Liver (tissue), 9 donors: ENCODE measurements around the gene EAF1. TPM values are rescaled to one million over a fixed set of nuclear protein-coding genes. Genes with fewer than 3 reads are reported as not detected.

Experiments used
- DNase-seq: peaks from one replicate; pipeline ENCODE4 v3.0.0-alpha.2; 2017; ENCODE audit warnings: low spot score
- H3K27ac ChIP-seq, 2 donors: one replicate each; pipeline ENCODE4 v1.7.0; 2013; ENCODE audit warnings: inconsistent platforms in 2 of 2, low read length in 2 of 2, control low read depth in 1 of 2, low read depth in 1 of 2, mild to moderate bottlenecking in 1 of 2
- H3K27me3 ChIP-seq, 4 donors: one replicate each; pipeline versions ENCODE4 v1.6.1 to v1.7.0; 2013; ENCODE audit warnings: low read length in 3 of 4, inconsistent platforms in 1 of 4, mild to moderate bottlenecking in 1 of 4, moderate library complexity in 1 of 4; ENCODE audit not compliant: control insufficient read depth in 4 of 4, insufficient read depth in 4 of 4
- H3K36me3 ChIP-seq, 4 donors: one replicate each; pipeline versions ENCODE4 v1.6.1 to v1.7.0; 2013; ENCODE audit warnings: low read length in 3 of 4, mild to moderate bottlenecking in 3 of 4, low read depth in 1 of 4, moderate library complexity in 1 of 4; ENCODE audit not compliant: control insufficient read depth in 4 of 4, insufficient read depth in 3 of 4
- H3K4me1 ChIP-seq, 4 donors: one replicate each; pipeline versions ENCODE4 v1.6.1 to v1.7.0; 2013; ENCODE audit warnings: low read length in 3 of 4, mild to moderate bottlenecking in 3 of 4, moderate library complexity in 1 of 4; ENCODE audit not compliant: control insufficient read depth in 4 of 4, insufficient read depth in 4 of 4
- H3K4me3 ChIP-seq, 3 donors: one replicate each; pipeline versions ENCODE4 v1.6.1 to v1.7.0; 2013; ENCODE audit warnings: low read length in 3 of 3, control low read depth in 1 of 3, low read depth in 1 of 3, mild to moderate bottlenecking in 1 of 3
- H3K9ac ChIP-seq, 2 donors: one replicate each; pipeline ENCODE4 v1.7.0; 2013; ENCODE audit warnings: low read length in 2 of 2, mild to moderate bottlenecking in 2 of 2, moderate library complexity in 2 of 2, control low read depth in 1 of 2, low read depth in 1 of 2
- H3K9me3 ChIP-seq, 4 donors: one replicate each; pipeline versions ENCODE4 v1.6.1 to v1.7.0; 2013; ENCODE audit warnings: low read length in 3 of 4; ENCODE audit not compliant: control insufficient read depth in 4 of 4
- CTCF ChIP-seq: fragments of 150-350 bp; IDR thresholded peaks from 2 replicates; pipeline ENCODE4 v1.5.1; 2017; ENCODE audit warnings: improper control_type of control experiment, low read depth, low read length; ENCODE audit not compliant: missing input control
- EGR1 ChIP-seq, 2 donors: IDR thresholded peaks; 2 replicates each; pipeline ENCODE4 v1.6.1; 2016 to 2018; ENCODE audit warnings: antibody characterized with exemption in 2 of 2, low read depth in 2 of 2
- FOXA1 ChIP-seq: IDR thresholded peaks from 2 replicates; pipeline ENCODE4 v1.6.1; 2016; ENCODE audit warnings: antibody characterized with exemption
- HNF4A ChIP-seq, 2 donors: conservative IDR thresholded peaks; 2 replicates each; pipeline ENCODE4 v1.6.1; 2016; ENCODE audit warnings: antibody characterized with exemption in 2 of 2, mild to moderate bottlenecking in 2 of 2
- HNF4G ChIP-seq: IDR thresholded peaks from 2 replicates; pipeline ENCODE4 v1.6.1; 2016; ENCODE audit warnings: antibody characterized with exemption
- RAD21 ChIP-seq, 2 donors: IDR thresholded peaks; 2 replicates each; pipeline ENCODE4 v1.6.1; 2016; ENCODE audit warnings: antibody characterized with exemption in 2 of 2, mild to moderate bottlenecking in 2 of 2
- RXRA ChIP-seq, 2 donors: IDR thresholded peaks; 2 replicates each; pipeline ENCODE4 v1.6.1; 2017 to 2018; ENCODE audit warnings: antibody characterized with exemption in 2 of 2, mild to moderate bottlenecking in 1 of 2
- TAF1 ChIP-seq: conservative IDR thresholded peaks from 2 replicates; pipeline ENCODE4 v1.6.1; 2016; ENCODE audit warnings: antibody characterized with exemption, mild to moderate bottlenecking
- ZBTB33 ChIP-seq: IDR thresholded peaks from 2 replicates; pipeline ENCODE4 v1.6.1; 2016; ENCODE audit warnings: antibody characterized with exemption
- WGBS: extraction: QIAGEN DNeasy Blood & Tissue Kit; methylation state at CpG from one replicate; pipeline ENCODE4 v1.1.7; 2013; 5-methylcytosine and 5-hydroxymethylcytosine counted together
- polyA plus RNA-seq, 2 donors: library from polyadenylated mRNA; stranded (reverse) in 1 of 2; unstranded in 1 of 2; fragments of 200-250 nt in 1 of 2; fragments of >200 nt in 1 of 2; fragmentation: Nextera tagmentation in 1 of 2; extraction: Ambion mirVana in 1 of 2; gene quantifications; one replicate each; pipeline versions ENCODE4 v1.2.1 to v1.2.3, GENCODE V29; 2013 to 2015
- total RNA-seq, 2 donors: library from RNA; depleted of rRNA; stranded (reverse); fragments of >200 nt; gene quantifications; one replicate each; pipeline ENCODE4 v1.2.3, GENCODE V29; 2014
- donor health status: healthy.
- donor health status: healthy.
- donor health status: healthy.
- donor health status: healthy.
- donor health status: healthy.

EAF1 gene
- total and polyA plus RNA-seq, 4 donors = 4.6 to 15.0 (median 11.4) TPM

- Histone ChIP-seq H3K27ac (no peak overlapping the region), H3K36me3 (no peaks in the 10 kb centered on the region), H3K4me1 (no peaks in the 10 kb centered on the region), H3K9me3 (no peaks in the 10 kb centered on the region), H3K4me3 (no peak overlapping the region), H3K9ac (no peak overlapping the region), H3K27me3 (no peaks in the 10 kb centered on the region)
- WGBS = 92% methylated on average over 6 of the region's 6 CpGs
- no peak for TF ChIP-seq EGR1 (IDR thresholded peaks at IDR 0.05; ENCODE audit: low read depth in 2 of 2)
- no peak for TF ChIP-seq RXRA (IDR thresholded peaks at IDR 0.05)
- no peak for TF ChIP-seq ZBTB33
- TF ChIP-seq TAF1 = no peak
- no peak for TF ChIP-seq HNF4A (conservative IDR thresholded peaks at IDR 0.05)
- DNase-seq = no peak
Observed at GRCh38 chr3:15470261-15470660, 42.9 kb downstream of the EAF1 start.

GRCh38 chr3:15470849-15471248 is 43.5 kb downstream of the EAF1 start:
- no peak for DNase-seq
- H3K27ac ChIP-seq = no peak overlapping the region
- H3K4me3 ChIP-seq = no peak overlapping the region
- H3K36me3 ChIP-seq = no peaks in the 10 kb centered on the region
- WGBS = 94% methylated on average over 2 of the region's 2 CpGs
- no peaks in the 10 kb centered on the region for H3K9me3 ChIP-seq
- H3K4me1 ChIP-seq = no peaks in the 10 kb centered on the region
- H3K27me3 ChIP-seq = no peaks in the 10 kb centered on the region
- TF ChIP-seq RXRA (IDR thresholded peaks at IDR 0.05) (no peak), ZBTB33 (no peak)
- H3K9ac ChIP-seq = no peak overlapping the region

GRCh38 chr3:15471861-15472260 is 44.5 kb downstream of the EAF1 start:
- WGBS = 93% methylated on average over 3 of the region's 3 CpGs
- Histone ChIP-seq H3K4me1 (no peaks in the 10 kb centered on the region), H3K36me3 (no peaks in the 10 kb centered on the region), H3K27ac (no peak overlapping the region), H3K9ac (no peak overlapping the region), H3K9me3 (no peaks in the 10 kb centered on the region), H3K4me3 (no peak overlapping the region), H3K27me3 (no peaks in the 10 kb centered on the region)
- TF ChIP-seq CTCF (no peak), FOXA1 (no peak), HNF4G (no peak), RAD21 (IDR thresholded peaks at IDR 0.05) (no peak), ZBTB33 (no peak)
- no peak for DNase-seq
